Measurements from ENCODE around the gene IRF2. TPM values are rescaled to one million over a fixed set of nuclear protein-coding genes. Genes with fewer than 3 reads are reported as not detected.

The IRF2 gene
- total RNA-seq, 2 donors from 2014 or later, result 33.5 to 37.2 TPM

- Mint-ChIP-seq H3K27ac (no peak overlapping the region), H3K36me3 (ENCODE audit: low read depth) (no peaks in the 10 kb centered on the region), H3K4me1 (peaks cover 2% of the 10 kb centered on the region), H3K4me3 (no peak overlapping the region), H3K27me3 (no peaks in the 10 kb centered on the region)
- DNase-seq (no peak), ATAC-seq (no peak)
- no peaks in the 10 kb centered on the region for H3K9me3 ChIP-seq (ENCODE audit: control insufficient read depth, low read length, poor library complexity, severe bottlenecking)
Measured at GRCh38 chr4:184337907-184338306, 136.4 kb downstream of the IRF2 start.

Other genes starting within 250 kb of the IRF2 start
- 10 to 100 TPM in 1 of 2 donors, 1 to 10 TPM in 1; 8.6 to 18.5 TPM for gene CASP3, start 174.9 kb upstream of the IRF2 start, total RNA-seq
- 1 to 10 TPM; 5.9 to 9.5 TPM for gene PRIMPOL, start 175.2 kb upstream of the IRF2 start, total RNA-seq

Measured in T-helper 17 cell (primary cell).